ENCODE results near the gene LRRC26. TPM values are rescaled to one million over a fixed set of nuclear protein-coding genes. Genes with fewer than 3 reads are reported as not detected.
"Not testable (repeated sequence)": the region's sequence is repeated elsewhere in the genome, so short reads cannot be mapped to it uniquely, and the experiment has no call there.

LRRC26 gene
- polyA plus RNA-seq, 2 donors = 0.24 to 0.81 TPM

GRCh38 chr9:137140151-137141012 is 29.5 kb downstream of the LRRC26 start:
- WGBS, 2 donors = 54 to 59% methylated on average over 26 of the region's 26 CpGs
- H3K4me1 ChIP-seq (ENCODE audit: control insufficient read depth in 2 of 2, insufficient read depth in 2 of 2, low read length in 1 of 2) = peaks cover 9 to 10% of the 10 kb centered on the region in 2 donors
- H3K4me3 ChIP-seq (ENCODE audit: low read depth in 1 of 2, low read length in 2 of 2) = no peak overlapping the region
- no peak overlapping the region for H3K27ac ChIP-seq (ENCODE audit: low read depth in 2 of 2, low read length in 1 of 2)
- no peaks in the 10 kb centered on the region for H3K36me3 ChIP-seq (ENCODE audit: control insufficient read depth in 2 of 2, insufficient read depth in 2 of 2, low read length in 1 of 2)
- H3K27me3 ChIP-seq (ENCODE audit: control insufficient read depth in 1 of 2, insufficient read depth in 2 of 2, low read length in 2 of 2) = peaks cover 0 to 29% of the 10 kb centered on the region in 2 donors
- H3K9me3 ChIP-seq (ENCODE audit: control insufficient read depth in 2 of 2, insufficient read depth in 1 of 2, low read depth in 1 of 2, low read length in 1 of 2) = peaks cover 0 to 7% of the 10 kb centered on the region in 2 donors

- peaks cover 9 to 10% of the 10 kb centered on the region in 2 donors for H3K4me1 ChIP-seq (ENCODE audit: control insufficient read depth in 2 of 2, insufficient read depth in 2 of 2, low read length in 1 of 2)
- no peak overlapping the region for H3K27ac ChIP-seq (ENCODE audit: low read depth in 2 of 2, low read length in 1 of 2)
- 32 to 34% methylated on average over 35 to 37 of the region's 37 CpGs for WGBS, 2 donors
- peaks cover 0 to 7% of the 10 kb centered on the region in 2 donors for H3K9me3 ChIP-seq (ENCODE audit: control insufficient read depth in 2 of 2, insufficient read depth in 1 of 2, low read depth in 1 of 2, low read length in 1 of 2)
- no peaks in the 10 kb centered on the region for H3K36me3 ChIP-seq (ENCODE audit: control insufficient read depth in 2 of 2, insufficient read depth in 2 of 2, low read length in 1 of 2)
- no peak overlapping the region for H3K4me3 ChIP-seq (ENCODE audit: low read depth in 1 of 2, low read length in 2 of 2)
- peaks cover 0 to 29% of the 10 kb centered on the region in 2 donors for H3K27me3 ChIP-seq (ENCODE audit: control insufficient read depth in 1 of 2, insufficient read depth in 2 of 2, low read length in 2 of 2)
These were observed 30.2 kb downstream of the LRRC26 start for GRCh38 chr9:137139468-137140150.

GRCh38 chr9:137138722-137139467 is 31.0 kb downstream of the LRRC26 start, which contains the start of gene GRIN1:
TSS of gene GRIN1 (plus strand) at chr9:137139154. CDS start at chr9:137139487, 333 bp downstream.
- H3K27ac ChIP-seq (ENCODE audit: low read depth in 2 of 2, low read length in 1 of 2) = no peak within 1 kb of the TSS
- 4 to 9% methylated on average over 66 to 104 of the region's 104 CpGs for WGBS, 2 donors
- no peaks in the 10 kb centered on the region for H3K36me3 ChIP-seq (ENCODE audit: control insufficient read depth in 2 of 2, insufficient read depth in 2 of 2, low read length in 1 of 2)
- H3K9me3 ChIP-seq (ENCODE audit: control insufficient read depth in 2 of 2, insufficient read depth in 1 of 2, low read depth in 1 of 2, low read length in 1 of 2) = peaks cover 0 to 7% of the 10 kb centered on the region in 2 donors
- peaks cover 9 to 10% of the 10 kb centered on the region in 2 donors for H3K4me1 ChIP-seq (ENCODE audit: control insufficient read depth in 2 of 2, insufficient read depth in 2 of 2, low read length in 1 of 2)
- H3K4me3 ChIP-seq (ENCODE audit: low read depth in 1 of 2, low read length in 2 of 2) = peak within 1 kb of the TSS in 1 of 2 donors; percentile 1
- H3K27me3 ChIP-seq (ENCODE audit: control insufficient read depth in 1 of 2, insufficient read depth in 2 of 2, low read length in 2 of 2) = peaks cover 0 to 29% of the 10 kb centered on the region in 2 donors

- H3K4me1 ChIP-seq (ENCODE audit: control insufficient read depth in 2 of 2, insufficient read depth in 2 of 2, low read length in 1 of 2) = peaks cover 9 to 10% of the 10 kb centered on the region in 2 donors
- peaks cover 0 to 7% of the 10 kb centered on the region in 2 donors for H3K9me3 ChIP-seq (ENCODE audit: control insufficient read depth in 2 of 2, insufficient read depth in 1 of 2, low read depth in 1 of 2, low read length in 1 of 2)
- no peak overlapping the region for H3K4me3 ChIP-seq (ENCODE audit: low read depth in 1 of 2, low read length in 2 of 2)
- H3K36me3 ChIP-seq (ENCODE audit: control insufficient read depth in 2 of 2, insufficient read depth in 2 of 2, low read length in 1 of 2) = no peaks in the 10 kb centered on the region
- H3K27ac ChIP-seq (ENCODE audit: low read depth in 2 of 2, low read length in 1 of 2) = no peak overlapping the region
- WGBS, 2 donors = 10 to 14% methylated on average over 22 to 25 of the region's 25 CpGs
- peaks cover 0 to 29% of the 10 kb centered on the region in 2 donors for H3K27me3 ChIP-seq (ENCODE audit: control insufficient read depth in 1 of 2, insufficient read depth in 2 of 2, low read length in 2 of 2)
These were observed 31.7 kb downstream of the LRRC26 start for GRCh38 chr9:137138058-137138721.

- Histone ChIP-seq H3K4me3 (ENCODE audit: low read depth in 1 of 2, low read length in 2 of 2) (no peak overlapping the region), H3K27me3 (ENCODE audit: control insufficient read depth in 1 of 2, insufficient read depth in 2 of 2, low read length in 2 of 2) (peaks cover 0 to 29% of the 10 kb centered on the region in 2 donors), H3K9me3 (ENCODE audit: control insufficient read depth in 2 of 2, insufficient read depth in 1 of 2, low read depth in 1 of 2, low read length in 1 of 2) (peaks cover 0 to 7% of the 10 kb centered on the region in 2 donors), H3K4me1 (ENCODE audit: control insufficient read depth in 2 of 2, insufficient read depth in 2 of 2, low read length in 1 of 2) (peaks cover 9 to 10% of the 10 kb centered on the region in 2 donors), H3K27ac (ENCODE audit: low read depth in 2 of 2, low read length in 1 of 2) (no peak overlapping the region), H3K36me3 (ENCODE audit: control insufficient read depth in 2 of 2, insufficient read depth in 2 of 2, low read length in 1 of 2) (no peaks in the 10 kb centered on the region)
- WGBS, 2 donors = 65 to 67% methylated on average over 23 of the region's 23 CpGs
These were observed 32.8 kb downstream of the LRRC26 start for GRCh38 chr9:137136881-137137607.

GRCh38 chr9:137136261-137136880 is 33.5 kb downstream of the LRRC26 start:
- no peak overlapping the region for H3K27ac ChIP-seq (ENCODE audit: low read depth in 2 of 2, low read length in 1 of 2)
- H3K4me1 ChIP-seq (ENCODE audit: control insufficient read depth in 2 of 2, insufficient read depth in 2 of 2, low read length in 1 of 2) = peaks cover 9 to 10% of the 10 kb centered on the region in 2 donors
- H3K36me3 ChIP-seq (ENCODE audit: control insufficient read depth in 2 of 2, insufficient read depth in 2 of 2, low read length in 1 of 2) = no peaks in the 10 kb centered on the region
- peaks cover 0 to 29% of the 10 kb centered on the region in 2 donors for H3K27me3 ChIP-seq (ENCODE audit: control insufficient read depth in 1 of 2, insufficient read depth in 2 of 2, low read length in 2 of 2)
- H3K9me3 ChIP-seq (ENCODE audit: control insufficient read depth in 2 of 2, insufficient read depth in 1 of 2, low read depth in 1 of 2, low read length in 1 of 2) = peaks cover 0 to 7% of the 10 kb centered on the region in 2 donors
- no peak overlapping the region for H3K4me3 ChIP-seq (ENCODE audit: low read depth in 1 of 2, low read length in 2 of 2)
- WGBS, 2 donors = 26 to 27% methylated on average over 22 to 27 of the region's 27 CpGs

- 67 to 73% methylated on average over 9 of the region's 9 CpGs for WGBS, 2 donors
- H3K9me3 ChIP-seq (ENCODE audit: control insufficient read depth in 2 of 2, insufficient read depth in 1 of 2, low read depth in 1 of 2, low read length in 1 of 2); H3K36me3 ChIP-seq (ENCODE audit: control insufficient read depth in 2 of 2, insufficient read depth in 2 of 2, low read length in 1 of 2); H3K4me3 ChIP-seq (ENCODE audit: low read depth in 1 of 2, low read length in 2 of 2); H3K27ac ChIP-seq (ENCODE audit: low read depth in 2 of 2, low read length in 1 of 2): not testable (repeated sequence)
- Histone ChIP-seq H3K27me3 (ENCODE audit: control insufficient read depth in 1 of 2, insufficient read depth in 2 of 2, low read length in 2 of 2) (peaks cover 0 to 28% of the 10 kb centered on the region in 2 donors), H3K4me1 (ENCODE audit: control insufficient read depth in 2 of 2, insufficient read depth in 2 of 2, low read length in 1 of 2) (peaks cover 12 to 13% of the 10 kb centered on the region in 2 donors)
These were observed 34.7 kb downstream of the LRRC26 start for GRCh38 chr9:137135154-137135553.

GRCh38 chr9:137134191-137134590 is 35.7 kb downstream of the LRRC26 start:
- Histone ChIP-seq H3K9me3 (ENCODE audit: control insufficient read depth in 2 of 2, insufficient read depth in 1 of 2, low read depth in 1 of 2, low read length in 1 of 2) (peaks cover 0 to 8% of the 10 kb centered on the region in 2 donors), H3K27me3 (ENCODE audit: control insufficient read depth in 1 of 2, insufficient read depth in 2 of 2, low read length in 2 of 2) (peaks cover 0 to 21% of the 10 kb centered on the region in 2 donors), H3K4me3 (ENCODE audit: low read depth in 1 of 2, low read length in 2 of 2) (no peak overlapping the region), H3K27ac (ENCODE audit: low read depth in 2 of 2, low read length in 1 of 2) (no peak overlapping the region), H3K4me1 (ENCODE audit: control insufficient read depth in 2 of 2, insufficient read depth in 2 of 2, low read length in 1 of 2) (peaks cover 13 to 16% of the 10 kb centered on the region in 2 donors), H3K36me3 (ENCODE audit: control insufficient read depth in 2 of 2, insufficient read depth in 2 of 2, low read length in 1 of 2) (no peaks in the 10 kb centered on the region)
- 65 to 76% methylated on average over 4 of the region's 4 CpGs for WGBS, 2 donors
